IMR-90 (cell line): ENCODE data around the gene KMT2B. TPM values are rescaled to one million over a fixed set of nuclear protein-coding genes. Genes with fewer than 3 reads are reported as not detected.

Experiments used
- ATAC-seq: fragments of 200-7000 bp; cut with Tn5 transposase; 2 replicates; pipeline ENCODE4 v1.9.1; 2020; ENCODE audit warnings: low read depth, mild to moderate bottlenecking, moderate library complexity
- BruUV-seq: library from RNA; stranded (reverse); fragments of 400-500 nt; replicated peaks from 2 replicates; lab custom pipeline; 2021; lab: Mats Ljungman, UMichigan
- CTCF ChIA-PET: fragments of 300-600 bp; formaldehyde crosslinking; extraction: SDS; loops from one replicate; lab custom pipeline; 2021; ENCODE audit warnings: antibody characterized with exemption; lab: Yijun Ruan, JAX
- POLR2A ChIA-PET: fragments of 300-600 bp; sonication (Branson Sonifier 250); formaldehyde crosslinking; loops from one replicate; lab custom pipeline; 2022; ENCODE audit warnings: antibody characterized with exemption; ENCODE audit not compliant: unreplicated experiment; lab: Charles Lee
- DNase-seq: peaks from one replicate; pipeline ENCODE4 v3.0.0; 2013
- H2AFZ ChIP-seq: replicated peaks from 2 replicates; pipeline ENCODE3; 2013; ENCODE audit warnings: low read length, mild to moderate bottlenecking; ENCODE audit not compliant: poor library complexity
- H2AK5ac ChIP-seq: 2 replicates; pipeline ENCODE4 v1.6.1; 2013; ENCODE audit warnings: low read depth, low read length, inconsistent platforms
- H2AK9ac ChIP-seq: replicated peaks from 2 replicates; pipeline ENCODE3; 2013; ENCODE audit warnings: mild to moderate bottlenecking, low read depth, low read length, moderate library complexity; ENCODE audit not compliant: poor library complexity
- H2BK120ac ChIP-seq: 2 replicates; pipeline ENCODE4 v1.6.1; 2013; ENCODE audit warnings: low read depth, low read length, inconsistent platforms
- H2BK15ac ChIP-seq: 3 replicates; pipeline ENCODE4 v1.6.1; 2013; ENCODE audit warnings: low read depth, low read length, inconsistent platforms
- H2BK20ac ChIP-seq: 2 replicates; pipeline ENCODE4 v1.6.1; 2013; ENCODE audit warnings: low read depth, mild to moderate bottlenecking, inconsistent platforms, low read length, moderate library complexity
- H2BK5ac ChIP-seq: 2 replicates; pipeline ENCODE4 v1.6.1; 2013; ENCODE audit warnings: mild to moderate bottlenecking, low read depth, low read length, inconsistent platforms; ENCODE audit not compliant: poor library complexity, severe bottlenecking
- H3K14ac ChIP-seq: replicated peaks from 2 replicates; pipeline ENCODE4 v1.6.1; 2013; ENCODE audit warnings: low read depth, low read length, inconsistent platforms
- H3K18ac ChIP-seq: 2 replicates; pipeline ENCODE4 v1.6.1; 2013; ENCODE audit warnings: low read depth, low read length, control low read depth
- H3K23ac ChIP-seq: 2 replicates; pipeline ENCODE4 v1.6.1; 2013; ENCODE audit warnings: low read depth, low read length, inconsistent platforms
- H3K27ac ChIP-seq: 2 replicates; pipeline ENCODE4 v1.5.1; 2013; ENCODE audit warnings: mild to moderate bottlenecking, control low read depth, low read length; ENCODE audit not compliant: insufficient read depth
- H3K27me3 ChIP-seq: 2 replicates; pipeline ENCODE4 v1.6.1; 2013; ENCODE audit warnings: low read length; ENCODE audit not compliant: control insufficient read depth, insufficient read depth
- H3K36me3 ChIP-seq: 2 replicates; pipeline ENCODE4 v1.6.1; 2013; ENCODE audit warnings: low read length, mixed read lengths; ENCODE audit not compliant: control insufficient read depth, insufficient read depth
- H3K4ac ChIP-seq: 2 replicates; pipeline ENCODE4 v1.6.1; 2013; ENCODE audit warnings: low read depth, low read length, inconsistent platforms
- H3K4me1 ChIP-seq: 2 replicates; pipeline ENCODE4 v1.6.1; 2013; ENCODE audit warnings: low read length, mixed read lengths; ENCODE audit not compliant: control insufficient read depth, insufficient read depth
- H3K4me2 ChIP-seq: 2 replicates; pipeline ENCODE4 v1.6.1; 2013; ENCODE audit warnings: low read depth, mild to moderate bottlenecking, control low read depth, low read length, moderate library complexity
- H3K4me3 ChIP-seq: 2 replicates; pipeline ENCODE4 v1.5.1; 2013; ENCODE audit warnings: low read depth, mild to moderate bottlenecking, control low read depth, low read length, moderate library complexity; ENCODE audit not compliant: insufficient read depth
- H3K56ac ChIP-seq: 2 replicates; pipeline ENCODE4 v1.6.1; 2013; ENCODE audit warnings: low read length, inconsistent platforms; ENCODE audit not compliant: insufficient read depth; ENCODE audit errors: extremely low read depth
- H3K79me1 ChIP-seq, 2 experiments: 2 replicates each; pipeline ENCODE4 v1.6.1; 2013; ENCODE audit warnings: low read length in 2 of 2, inconsistent platforms in 1 of 2, low read depth in 1 of 2
- H3K9ac ChIP-seq: 2 replicates; pipeline ENCODE4 v1.6.1; 2013; ENCODE audit warnings: low read depth, low read length, control low read depth
- H3K9me1 ChIP-seq: 2 replicates; pipeline ENCODE4 v1.6.1; 2013; ENCODE audit warnings: low read length, inconsistent platforms; ENCODE audit not compliant: insufficient read depth
- H3K9me3 ChIP-seq: 2 replicates; pipeline ENCODE4 v1.6.1; 2013; ENCODE audit warnings: low read length; ENCODE audit not compliant: control insufficient read depth, insufficient read depth
- H4K20me1 ChIP-seq: 2 replicates; pipeline ENCODE4 v1.6.1; 2013; ENCODE audit warnings: low read length, inconsistent platforms; ENCODE audit not compliant: insufficient read depth
- H4K5ac ChIP-seq: 2 replicates; pipeline ENCODE4 v1.6.1; 2013; ENCODE audit warnings: mild to moderate bottlenecking, low read depth, low read length, control low read depth
- H4K8ac ChIP-seq, 2 experiments: 2 replicates each; pipeline ENCODE4 v1.6.1; 2013; ENCODE audit warnings: low read depth in 2 of 2, low read length in 2 of 2, control low read depth in 1 of 2, inconsistent platforms in 1 of 2
- H4K91ac ChIP-seq: 2 replicates; pipeline ENCODE4 v1.6.1; 2013; ENCODE audit warnings: low read depth, low read length, inconsistent platforms; ENCODE audit not compliant: insufficient read depth
- BHLHE40 ChIP-seq: fragments of 150-350 bp; IDR thresholded peaks from 2 replicates; pipeline ENCODE4 v1.6.1; 2016; ENCODE audit warnings: mild to moderate bottlenecking, low read depth, low read length
- CEBPB ChIP-seq: IDR thresholded peaks from 2 replicates; pipeline ENCODE4 v1.6.1; 2012; ENCODE audit warnings: low read depth, low read length, improper control_type of control experiment
- CHD1 ChIP-seq: IDR thresholded peaks from 2 replicates; pipeline ENCODE4 v1.6.1; 2012; ENCODE audit warnings: low read depth, low read length, improper control_type of control experiment
- FOS ChIP-seq: fragments of 150-350 bp; IDR thresholded peaks from 2 replicates; pipeline ENCODE4 v1.6.1; 2016; ENCODE audit warnings: low read depth, low read length
- MAFK ChIP-seq: IDR thresholded peaks from 2 replicates; pipeline ENCODE4 v1.6.1; 2012; ENCODE audit warnings: low read depth, low read length, improper control_type of control experiment
- MAZ ChIP-seq: IDR thresholded peaks from 2 replicates; pipeline ENCODE4 v1.6.1; 2012; ENCODE audit warnings: low read depth, mild to moderate bottlenecking, low read length, improper control_type of control experiment, moderate library complexity, borderline replicate concordance
- MXI1 ChIP-seq: IDR thresholded peaks from 2 replicates; pipeline ENCODE4 v1.6.1; 2012; ENCODE audit warnings: low read depth, mild to moderate bottlenecking, low read length, moderate library complexity, borderline replicate concordance
- NFE2L2 ChIP-seq: fragments of 150-350 bp; IDR thresholded peaks from 2 replicates; pipeline ENCODE4 v1.6.1; 2016; ENCODE audit warnings: low read depth, mild to moderate bottlenecking, low read length
- POLR2A ChIP-seq: IDR thresholded peaks from 2 replicates; pipeline ENCODE4 v1.6.1; 2012; ENCODE audit warnings: mild to moderate bottlenecking, low read depth, low read length
- RAD21 ChIP-seq: IDR thresholded peaks from 2 replicates; pipeline ENCODE4 v1.6.1; 2012; ENCODE audit warnings: low read length, improper control_type of control experiment
- RCOR1 ChIP-seq: IDR thresholded peaks from 2 replicates; pipeline ENCODE4 v1.6.1; 2012; ENCODE audit warnings: mild to moderate bottlenecking, low read length, improper control_type of control experiment; ENCODE audit not compliant: insufficient replicate concordance
- RFX5 ChIP-seq: IDR thresholded peaks from 2 replicates; pipeline ENCODE4 v1.8.0; 2012; ENCODE audit warnings: low read depth, mild to moderate bottlenecking, low read length, moderate library complexity
- SMC3 ChIP-seq: fragments of 150-350 bp; IDR thresholded peaks from 2 replicates; pipeline ENCODE4 v1.6.1; 2016; ENCODE audit warnings: low read depth, mild to moderate bottlenecking, antibody characterized with exemption, low read length, moderate library complexity
- WGBS, 2 experiments: methylation state at CpG; one replicate each; pipeline versions ENCODE4 v1.1.5 to v1.1.7; 2013; ENCODE audit warnings: missing lambda C conversion rate in 2 of 2; ENCODE audit not compliant: insufficient read length in 1 of 2; ENCODE audit errors: extremely low coverage in 2 of 2; 5-methylcytosine and 5-hydroxymethylcytosine counted together
- dilution Hi-C: fragments of 300-500 bp; cut with HindIII; formaldehyde crosslinking; loops from one replicate; pipeline ENCODE4 v1.14.3; 2018; ENCODE audit warnings: low sequenced_read_pairs; ENCODE audit not compliant: unreplicated experiment
- in situ Hi-C: fragments of 300-500 bp; cut with MboI; formaldehyde crosslinking; loops from 3 replicates; pipeline ENCODE4 v1.14.3; 2019; ENCODE audit warnings: low sequenced_read_pairs, inconsistent platforms, mixed read lengths
- intact Hi-C: fragments of 100-400 bp; cut with micrococcal nuclease; formaldehyde crosslinking; loops from 2 replicates; pipeline ENCODE4 v1.10.0; 2022
- polyA plus RNA-seq, 3 experiments: library from polyadenylated mRNA; depleted of rRNA; stranded (reverse); fragments of >200 nt; gene quantifications; 2 replicates each; pipeline ENCODE4 v1.2.3, GENCODE V29; 2012; ENCODE audit warnings: low replicate concordance in 1 of 3
- total RNA-seq: library from RNA; depleted of rRNA; stranded (reverse); fragments of >200 nt; gene quantifications from 2 replicates; pipeline ENCODE4 v1.2.3, GENCODE V29; 2012
- TF ChIP-seq, protein P1 (sequence below): fragments of 150-350 bp; IDR thresholded peaks from 2 replicates; pipeline ENCODE4 v1.6.1; 2017; ENCODE audit warnings: mild to moderate bottlenecking, antibody characterized with exemption, low read length, low read depth
- TF ChIP-seq, protein P2 (sequence below): conservative IDR thresholded peaks from 2 replicates; pipeline ENCODE4 v1.5.1; 2012; ENCODE audit warnings: mild to moderate bottlenecking, low read depth, low read length, improper control_type of control experiment
- TF ChIP-seq, protein P3 (sequence below): fragments of 150-350 bp; IDR thresholded peaks from 2 replicates; pipeline ENCODE4 v1.6.1; 2016; ENCODE audit warnings: low read depth, mild to moderate bottlenecking, low read length, moderate library complexity, borderline replicate concordance

KMT2B gene
- total and polyA plus RNA-seq, 2 of the 4 experiments (the other 2 are of a cell fraction) = 3.0 to 30.7 TPM

DNA sequence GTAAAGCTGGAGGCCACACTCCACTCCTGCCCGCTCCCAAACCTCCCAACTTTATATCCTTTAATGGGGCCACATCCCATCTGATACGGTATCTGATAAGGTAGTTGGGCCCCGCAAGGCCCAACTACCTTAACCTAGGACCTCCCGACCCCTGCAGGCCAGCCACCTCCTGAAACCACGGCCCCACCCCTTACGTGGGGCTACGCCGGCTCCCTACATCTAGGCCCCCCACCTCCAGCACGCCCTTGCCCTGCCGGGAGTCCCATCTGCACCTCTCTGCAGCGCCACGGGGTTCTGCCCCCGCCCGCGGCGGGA is 22.3 kb downstream of the KMT2B start:
- Histone ChIP-seq H3K9ac (peak overlapping the region; percentile 2; the same call in 1 of the 2 replicates), H3K14ac (no peak overlapping the region), H3K18ac (no peak overlapping the region), H3K9me1 (peaks cover 5% of the 10 kb centered on the region; the same call in 1 of the 2 replicates), H3K27me3 (no peaks in the 10 kb centered on the region), H3K79me1 (peaks cover 0 to 15% of the 10 kb centered on the region in 2 experiments; a peak in 2 of 4 replicates), H2BK120ac (no peak overlapping the region), H3K4me1 (0 out of 2 replicates have a peak, but pooled peaks cover 3% of the 10 kb centered on the region), H2BK20ac (no peak overlapping the region), H2BK5ac (no peak overlapping the region), H3K4me2 (peak overlapping the region; percentile 41), H2AK9ac (peak overlapping the region; percentile 3), H3K9me3 (no peaks in the 10 kb centered on the region), H2AK5ac (no peak overlapping the region), H3K56ac (no peak overlapping the region), H4K20me1 (no peaks in the 10 kb centered on the region; the same call in 1 of the 2 replicates), H4K8ac (peak overlapping the region in 1 of 2 experiments; percentile 17; a peak in 1 of 4 replicates), H3K4ac (0 out of 2 replicates have a peak overlapping the region, but pooled peaks have one; percentile 23), H2BK15ac (no peak overlapping the region), H4K5ac (no peak overlapping the region), H4K91ac (no peak overlapping the region), H3K36me3 (peaks cover 33% of the 10 kb centered on the region), H3K4me3 (peak overlapping the region; percentile 52), H2AFZ (peak overlapping the region; percentile 93), H3K23ac (no peak overlapping the region), H3K27ac (peak overlapping the region; percentile 20)
- POLR2A ChIA-PET = no interaction called here
- no TSS peak for BruUV-seq
- CTCF ChIA-PET = interaction anchor here (1.2 kb wide), 1 partner anchor 10 kb away, joined by 5 read pairs; no protein-coding TSS in a partner anchor
- no peak for DNase-seq
- in situ Hi-C loops (no loop called here), dilution Hi-C loops (no loop called here), intact Hi-C loops (no loop called here)
- WGBS, 2 experiments = 0% methylated on average over 4 of the region's 16 CpGs; no CpG with 5 or more reads in 1 of the 2 experiments
- no peak for TF ChIP-seq RAD21
- TF ChIP-seq NFE2L2 = no peak
- no peak for TF ChIP-seq MAFK
- no peak for TF ChIP-seq MAZ
- TF ChIP-seq POLR2A = no peak
- TF ChIP-seq FOS = no peak
- TF ChIP-seq RCOR1 = no peak
- no peak for TF ChIP-seq CHD1
- TF ChIP-seq CEBPB = no peak
- no peak for TF ChIP-seq RFX5
- no peak for TF ChIP-seq BHLHE40
- TF ChIP-seq, protein P1, sequence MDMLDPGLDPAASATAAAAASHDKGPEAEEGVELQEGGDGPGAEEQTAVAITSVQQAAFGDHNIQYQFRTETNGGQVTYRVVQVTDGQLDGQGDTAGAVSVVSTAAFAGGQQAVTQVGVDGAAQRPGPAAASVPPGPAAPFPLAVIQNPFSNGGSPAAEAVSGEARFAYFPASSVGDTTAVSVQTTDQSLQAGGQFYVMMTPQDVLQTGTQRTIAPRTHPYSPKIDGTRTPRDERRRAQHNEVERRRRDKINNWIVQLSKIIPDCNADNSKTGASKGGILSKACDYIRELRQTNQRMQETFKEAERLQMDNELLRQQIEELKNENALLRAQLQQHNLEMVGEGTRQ = no peak
- TF ChIP-seq, protein P2, sequence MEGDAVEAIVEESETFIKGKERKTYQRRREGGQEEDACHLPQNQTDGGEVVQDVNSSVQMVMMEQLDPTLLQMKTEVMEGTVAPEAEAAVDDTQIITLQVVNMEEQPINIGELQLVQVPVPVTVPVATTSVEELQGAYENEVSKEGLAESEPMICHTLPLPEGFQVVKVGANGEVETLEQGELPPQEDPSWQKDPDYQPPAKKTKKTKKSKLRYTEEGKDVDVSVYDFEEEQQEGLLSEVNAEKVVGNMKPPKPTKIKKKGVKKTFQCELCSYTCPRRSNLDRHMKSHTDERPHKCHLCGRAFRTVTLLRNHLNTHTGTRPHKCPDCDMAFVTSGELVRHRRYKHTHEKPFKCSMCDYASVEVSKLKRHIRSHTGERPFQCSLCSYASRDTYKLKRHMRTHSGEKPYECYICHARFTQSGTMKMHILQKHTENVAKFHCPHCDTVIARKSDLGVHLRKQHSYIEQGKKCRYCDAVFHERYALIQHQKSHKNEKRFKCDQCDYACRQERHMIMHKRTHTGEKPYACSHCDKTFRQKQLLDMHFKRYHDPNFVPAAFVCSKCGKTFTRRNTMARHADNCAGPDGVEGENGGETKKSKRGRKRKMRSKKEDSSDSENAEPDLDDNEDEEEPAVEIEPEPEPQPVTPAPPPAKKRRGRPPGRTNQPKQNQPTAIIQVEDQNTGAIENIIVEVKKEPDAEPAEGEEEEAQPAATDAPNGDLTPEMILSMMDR = no peak
- TF ChIP-seq MXI1 = no peak
- TF ChIP-seq SMC3 = no peak
- TF ChIP-seq, protein P3, sequence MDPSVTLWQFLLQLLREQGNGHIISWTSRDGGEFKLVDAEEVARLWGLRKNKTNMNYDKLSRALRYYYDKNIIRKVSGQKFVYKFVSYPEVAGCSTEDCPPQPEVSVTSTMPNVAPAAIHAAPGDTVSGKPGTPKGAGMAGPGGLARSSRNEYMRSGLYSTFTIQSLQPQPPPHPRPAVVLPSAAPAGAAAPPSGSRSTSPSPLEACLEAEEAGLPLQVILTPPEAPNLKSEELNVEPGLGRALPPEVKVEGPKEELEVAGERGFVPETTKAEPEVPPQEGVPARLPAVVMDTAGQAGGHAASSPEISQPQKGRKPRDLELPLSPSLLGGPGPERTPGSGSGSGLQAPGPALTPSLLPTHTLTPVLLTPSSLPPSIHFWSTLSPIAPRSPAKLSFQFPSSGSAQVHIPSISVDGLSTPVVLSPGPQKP = no peak
- ATAC-seq = no peak
